Activated T-cell treated with anti-CD3 and anti-CD28 coated beads, Interleukin-2, amount 50 U/mL, for 24 hours (primary cell): ENCODE measurements around the gene TP53AIP1.

Source experiments
- DNase-seq: peaks from one replicate; pipeline ENCODE4 v3.0.0-alpha.2; 2020
- H3K27ac Mint-ChIP-seq: 2 replicates; pipeline ENCODE4 v1.8.0; 2020; ENCODE audit warnings: mild to moderate bottlenecking, mixed read lengths
- H3K27me3 Mint-ChIP-seq: 2 replicates; pipeline ENCODE4 v1.8.0; 2020; ENCODE audit warnings: mixed read lengths
- H3K36me3 Mint-ChIP-seq: 2 replicates; pipeline ENCODE4 v1.8.0; 2020; ENCODE audit warnings: low read depth, mixed read lengths
- H3K4me1 Mint-ChIP-seq: 2 replicates; pipeline ENCODE4 v1.8.0; 2020; ENCODE audit warnings: low read depth, mixed read lengths
- H3K4me3 Mint-ChIP-seq: 2 replicates; pipeline ENCODE4 v1.8.0; 2020; ENCODE audit warnings: mild to moderate bottlenecking, moderate library complexity, mixed read lengths
- H3K9me3 Mint-ChIP-seq: 2 replicates; pipeline ENCODE4 v1.8.0; 2020; ENCODE audit warnings: mixed read lengths

Gene TP53AIP1

DNA sequence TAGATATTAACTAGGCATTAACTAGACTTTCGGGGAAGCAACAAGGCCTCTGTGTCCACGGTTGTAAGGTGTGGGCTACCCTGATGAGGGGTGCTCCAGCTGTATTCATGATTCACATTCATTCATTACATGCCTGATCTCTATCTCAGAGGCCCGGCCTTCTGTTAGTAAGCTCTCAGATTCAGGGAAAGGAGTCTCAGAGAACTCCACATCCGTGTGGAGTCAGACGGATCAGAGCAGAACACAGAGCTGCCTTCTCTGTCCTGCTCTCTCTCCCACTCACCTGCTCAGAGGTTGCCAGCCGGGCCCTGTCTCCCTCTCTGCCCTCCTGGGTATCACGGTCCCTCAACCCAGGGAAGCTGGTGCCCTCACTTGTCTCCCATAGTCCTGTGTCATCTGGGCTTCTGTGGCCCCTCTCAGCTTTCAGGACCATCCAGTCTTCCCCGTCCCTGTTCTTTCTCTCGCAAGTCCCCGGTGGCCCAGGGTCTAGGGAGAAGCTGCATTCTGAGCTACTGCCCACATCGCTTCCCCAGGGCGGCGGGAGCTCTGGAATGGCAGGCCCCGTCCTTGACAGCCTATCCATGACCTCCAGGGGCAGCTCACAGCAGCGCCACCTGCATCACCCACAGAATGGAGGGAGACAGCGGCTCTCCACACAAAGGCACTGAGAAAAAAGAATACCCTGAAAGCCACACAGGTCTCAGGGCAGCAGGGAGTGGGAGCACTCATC lies 4.3 kb downstream of the TP53AIP1 start:
- DNase-seq: no peak
- Mint-ChIP-seq H3K27ac (no peak overlapping the region), H3K27me3 (no peaks in the 10 kb centered on the region), H3K9me3 (no peaks in the 10 kb centered on the region), H3K36me3 (no peaks in the 10 kb centered on the region), H3K4me3 (no peak overlapping the region), H3K4me1 (no peaks in the 10 kb centered on the region)

DNA sequence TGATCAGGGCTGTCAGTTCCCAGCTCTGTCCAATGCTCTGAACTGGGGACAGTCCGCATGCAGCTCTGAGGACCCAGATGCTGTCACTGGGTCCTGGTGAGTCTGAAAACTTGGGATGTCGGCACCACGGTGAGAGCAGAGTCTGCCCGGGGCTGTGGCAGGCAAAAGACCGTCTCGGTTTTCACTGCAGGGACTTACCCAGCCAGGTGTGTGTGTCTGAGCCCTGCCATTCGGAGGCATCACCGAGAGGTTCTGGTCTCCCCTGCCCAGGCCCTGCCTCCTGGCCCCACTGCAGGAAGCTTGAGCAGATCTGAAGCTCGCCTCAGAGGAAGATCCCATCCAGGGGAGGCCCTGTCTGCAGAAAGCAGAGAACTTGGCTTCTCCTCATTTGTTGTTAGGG lies 5.2 kb downstream of the TP53AIP1 start:
- no peak overlapping the region for H3K4me3 Mint-ChIP-seq
- no peaks in the 10 kb centered on the region for H3K36me3 Mint-ChIP-seq

DNA sequence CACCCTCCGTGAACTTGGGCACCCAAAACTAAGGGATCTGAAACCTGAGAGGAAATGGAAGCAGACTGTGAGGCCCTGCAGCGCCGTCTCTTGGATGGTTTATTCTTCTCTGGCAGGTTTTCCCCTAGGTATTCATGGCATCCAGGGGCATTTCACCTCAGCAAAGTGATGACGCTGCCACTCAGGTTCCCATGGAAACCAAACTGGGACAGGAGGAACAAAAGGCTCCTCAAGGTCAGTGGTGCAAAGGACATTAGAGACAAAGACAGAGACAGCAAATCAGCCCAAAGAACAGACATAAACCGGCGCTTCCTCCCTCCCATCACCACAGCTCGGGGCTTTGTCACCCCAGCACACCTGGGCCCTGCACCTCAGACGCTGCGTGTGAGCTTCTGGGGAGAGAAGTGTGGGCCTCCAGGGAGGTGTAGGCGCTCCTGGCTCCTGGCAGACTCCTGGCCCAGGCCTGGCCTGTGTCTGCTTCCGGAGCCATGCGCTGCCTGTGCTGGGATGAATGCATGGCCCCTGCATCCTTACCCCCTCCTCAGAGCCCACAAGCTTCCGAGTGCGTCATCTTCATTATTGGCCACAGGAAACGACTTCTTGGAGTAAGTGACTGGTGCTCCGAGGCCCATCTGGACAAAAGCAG lies 5.9 kb downstream of the TP53AIP1 start:
- H3K27me3 Mint-ChIP-seq: no peaks in the 10 kb centered on the region
- no peaks in the 10 kb centered on the region for H3K36me3 Mint-ChIP-seq
- no peaks in the 10 kb centered on the region for H3K9me3 Mint-ChIP-seq
- no peak for DNase-seq
- H3K27ac Mint-ChIP-seq: no peak overlapping the region
- H3K4me3 Mint-ChIP-seq: no peak overlapping the region
- no peaks in the 10 kb centered on the region for H3K4me1 Mint-ChIP-seq

More for the DNA sequence above, 5.2 kb downstream of the TP53AIP1 start:
- Mint-ChIP-seq H3K27ac (no peak overlapping the region), H3K4me1 (no peaks in the 10 kb centered on the region), H3K27me3 (no peaks in the 10 kb centered on the region), H3K9me3 (no peaks in the 10 kb centered on the region)
- DNase-seq: no peak

DNA sequence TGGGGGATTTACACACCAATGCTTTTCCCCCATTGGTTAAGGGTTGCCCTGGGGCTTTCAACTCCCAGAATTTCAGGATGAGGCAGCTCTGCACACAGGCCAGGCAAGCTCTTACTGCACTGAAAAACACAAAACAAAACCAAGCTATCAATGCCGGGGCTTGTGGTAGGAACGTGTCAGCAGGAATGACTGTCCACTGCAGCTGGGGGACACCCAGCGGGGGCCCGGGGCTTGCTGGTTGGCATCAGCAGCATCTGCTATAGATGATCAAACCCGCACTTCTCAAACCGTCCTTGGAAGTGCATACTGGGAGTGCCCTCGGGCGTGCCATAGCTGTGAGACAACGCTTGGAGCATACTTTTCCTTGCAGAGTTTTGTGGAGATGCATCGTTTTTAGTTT lies 7.7 kb downstream of the TP53AIP1 start:
- H3K9me3 Mint-ChIP-seq: no peaks in the 10 kb centered on the region
- no peak overlapping the region for H3K27ac Mint-ChIP-seq
- H3K4me1 Mint-ChIP-seq: no peaks in the 10 kb centered on the region
- H3K4me3 Mint-ChIP-seq: no peak overlapping the region
- no peaks in the 10 kb centered on the region for H3K27me3 Mint-ChIP-seq
- no peak for DNase-seq
- H3K36me3 Mint-ChIP-seq: no peaks in the 10 kb centered on the region

DNA sequence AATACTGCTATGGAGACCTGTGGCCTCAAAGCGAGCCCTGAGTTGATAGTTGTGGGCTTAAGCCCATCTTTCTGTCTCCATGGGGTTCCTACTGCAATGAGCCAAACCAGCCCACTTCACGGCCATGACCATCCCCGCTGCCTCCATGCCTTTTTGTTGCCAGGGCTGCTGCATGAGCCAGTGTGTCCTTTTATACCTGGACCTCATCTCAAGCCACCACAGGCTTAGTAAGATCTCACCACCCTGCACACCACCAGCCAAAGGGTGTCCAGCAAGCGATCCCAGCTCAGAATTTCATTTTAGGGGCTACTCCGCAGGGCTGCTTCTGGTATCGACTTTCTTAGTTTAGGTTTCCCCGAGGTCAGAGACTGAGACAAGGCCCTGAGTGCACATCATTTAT lies 8.3 kb downstream of the TP53AIP1 start:
- H3K4me1 Mint-ChIP-seq: peaks cover 3% of the 10 kb centered on the region
- no peak overlapping the region for H3K4me3 Mint-ChIP-seq
- H3K27ac Mint-ChIP-seq: no peak overlapping the region
- no peaks in the 10 kb centered on the region for H3K27me3 Mint-ChIP-seq
- no peak for DNase-seq
- H3K36me3 Mint-ChIP-seq: no peaks in the 10 kb centered on the region
- H3K9me3 Mint-ChIP-seq: no peaks in the 10 kb centered on the region

DNA sequence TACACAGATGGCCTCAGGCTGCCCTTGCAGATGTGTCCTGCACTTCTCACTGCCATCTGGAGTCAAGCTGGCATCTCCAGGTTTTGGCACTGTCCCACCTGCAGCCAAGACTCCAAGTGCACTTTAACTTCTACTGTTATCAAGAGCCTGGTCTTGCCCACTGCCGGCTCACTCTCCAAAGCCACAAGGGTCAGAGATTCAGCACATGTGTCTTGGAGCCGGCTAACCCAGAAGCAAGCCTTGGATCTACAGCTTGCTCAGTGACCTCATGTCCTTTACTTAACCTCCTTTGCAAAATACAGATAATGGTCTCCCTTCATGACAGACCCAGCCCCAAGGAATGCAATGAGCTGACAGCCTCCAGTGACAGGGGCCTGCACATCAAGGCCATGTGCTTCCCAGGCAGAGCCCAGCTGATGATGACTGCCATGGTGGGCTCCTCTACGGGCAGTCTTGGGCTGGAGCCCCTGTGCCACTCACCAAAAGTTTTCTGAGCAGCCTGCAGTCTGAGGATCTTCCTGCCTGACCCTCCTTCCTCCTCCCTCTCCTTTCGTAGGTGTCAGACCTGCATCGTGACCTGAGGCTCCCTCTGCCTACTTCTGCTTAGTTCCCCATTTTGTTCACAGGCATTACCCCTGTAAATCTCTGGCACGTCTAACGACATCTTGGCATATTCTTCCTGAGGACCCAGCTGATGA lies 9.0 kb downstream of the TP53AIP1 start:
- Mint-ChIP-seq H3K27me3 (no peaks in the 10 kb centered on the region), H3K27ac (no peak overlapping the region), H3K36me3 (no peaks in the 10 kb centered on the region), H3K4me1 (peaks cover 6% of the 10 kb centered on the region), H3K4me3 (no peak overlapping the region), H3K9me3 (no peaks in the 10 kb centered on the region)
- no peak for DNase-seq

DNA sequence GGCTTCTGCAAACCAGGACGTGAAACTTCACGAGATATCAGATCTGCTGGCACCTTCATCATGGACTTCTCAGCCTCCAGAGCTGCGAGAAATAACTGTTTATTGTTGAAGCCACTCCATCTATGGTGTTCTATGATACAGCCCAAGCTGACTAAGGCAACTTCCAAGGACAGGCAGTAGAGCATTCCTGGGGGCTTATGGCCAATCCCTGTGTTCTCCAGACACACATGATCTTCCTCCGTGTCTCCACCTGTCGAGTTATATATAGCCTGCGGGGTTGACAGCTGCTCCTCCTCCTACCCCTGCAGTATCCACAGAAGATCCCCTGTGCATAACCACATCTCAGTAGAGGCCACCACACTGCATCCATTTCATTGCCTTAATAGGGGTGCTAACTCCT lies 11.0 kb downstream of the TP53AIP1 start:
- no peaks in the 10 kb centered on the region for H3K27me3 Mint-ChIP-seq
- no peaks in the 10 kb centered on the region for H3K9me3 Mint-ChIP-seq
- no peak overlapping the region for H3K4me3 Mint-ChIP-seq
- no peak overlapping the region for H3K27ac Mint-ChIP-seq
- H3K4me1 Mint-ChIP-seq: peaks cover 13% of the 10 kb centered on the region
- no peaks in the 10 kb centered on the region for H3K36me3 Mint-ChIP-seq
- DNase-seq: no peak

DNA sequence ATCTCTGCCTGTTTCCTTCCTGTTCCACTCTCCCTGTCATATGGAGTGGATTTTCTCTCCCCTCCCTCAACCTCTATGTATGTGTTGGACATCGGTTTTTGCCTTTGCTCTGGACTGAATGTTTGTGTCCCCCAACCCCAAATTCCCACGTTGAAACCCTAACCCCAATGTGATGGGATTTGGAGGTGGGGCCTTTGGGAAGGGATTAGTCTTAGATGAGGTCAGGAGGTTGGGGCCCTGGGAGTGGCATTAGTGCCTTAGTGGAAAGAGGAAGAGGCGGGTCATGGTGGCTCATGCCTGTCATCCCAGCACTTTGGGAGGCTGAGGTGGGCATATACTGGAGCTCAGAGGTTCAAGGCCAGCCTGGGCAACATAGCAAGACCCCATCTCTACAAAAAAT lies 11.6 kb downstream of the TP53AIP1 start:
- Mint-ChIP-seq H3K4me3 (no peak overlapping the region), H3K4me1 (peaks cover 13% of the 10 kb centered on the region), H3K9me3 (no peaks in the 10 kb centered on the region), H3K36me3 (no peaks in the 10 kb centered on the region), H3K27ac (no peak overlapping the region), H3K27me3 (no peaks in the 10 kb centered on the region)
- DNase-seq: no peak

DNA sequence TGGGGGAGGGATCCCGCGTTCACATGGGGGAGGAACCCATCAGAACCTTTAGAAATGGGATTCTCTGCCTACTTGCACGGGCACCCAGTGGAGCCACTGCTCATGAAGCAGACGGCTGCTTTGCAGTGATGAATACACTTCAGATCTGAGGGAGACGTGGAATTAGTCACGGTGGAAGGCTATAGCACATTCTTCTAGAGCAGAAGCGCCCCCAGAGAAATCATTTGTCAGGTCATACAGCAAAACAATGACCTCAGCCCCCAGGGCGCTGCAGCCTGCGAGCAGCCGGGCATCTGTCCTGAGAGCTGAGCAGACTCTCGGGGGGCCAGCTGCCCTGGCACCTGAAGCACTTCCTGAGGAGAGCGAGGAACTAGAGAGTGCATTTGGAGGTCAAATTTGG lies 12.7 kb downstream of the TP53AIP1 start:
- H3K36me3 Mint-ChIP-seq: no peaks in the 10 kb centered on the region
- H3K27ac Mint-ChIP-seq: no peak overlapping the region
- DNase-seq: no peak

DNA sequence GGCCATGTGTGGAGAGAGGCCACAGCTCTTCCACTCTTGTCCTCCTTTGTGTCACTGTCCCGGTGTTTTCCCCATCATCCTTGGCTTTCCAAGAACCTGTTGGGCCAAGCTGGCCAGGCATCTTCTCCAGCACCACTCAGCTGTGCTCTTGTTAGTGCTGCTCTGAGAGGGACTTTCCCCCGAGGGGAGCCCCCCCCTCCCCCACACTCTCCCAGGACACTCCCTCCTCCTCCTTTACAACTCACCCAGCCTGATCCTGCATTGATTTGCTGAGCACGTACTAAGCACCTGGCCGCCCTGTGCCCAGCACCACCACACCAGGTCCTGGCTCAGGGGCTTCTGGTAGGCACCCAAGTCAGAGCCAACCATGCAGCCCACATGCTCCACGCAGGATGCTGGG lies 13.2 kb downstream of the TP53AIP1 start:
- H3K36me3 Mint-ChIP-seq: no peaks in the 10 kb centered on the region
- no peak for DNase-seq
- no peak overlapping the region for H3K4me3 Mint-ChIP-seq
- no peaks in the 10 kb centered on the region for H3K9me3 Mint-ChIP-seq
- no peaks in the 10 kb centered on the region for H3K27me3 Mint-ChIP-seq
- no peak overlapping the region for H3K27ac Mint-ChIP-seq
- peaks cover 13% of the 10 kb centered on the region for H3K4me1 Mint-ChIP-seq

More for the DNA sequence above, 12.7 kb downstream of the TP53AIP1 start:
- H3K4me3 Mint-ChIP-seq: no peak overlapping the region
- no peaks in the 10 kb centered on the region for H3K9me3 Mint-ChIP-seq
- peaks cover 13% of the 10 kb centered on the region for H3K4me1 Mint-ChIP-seq
- no peaks in the 10 kb centered on the region for H3K27me3 Mint-ChIP-seq

DNA sequence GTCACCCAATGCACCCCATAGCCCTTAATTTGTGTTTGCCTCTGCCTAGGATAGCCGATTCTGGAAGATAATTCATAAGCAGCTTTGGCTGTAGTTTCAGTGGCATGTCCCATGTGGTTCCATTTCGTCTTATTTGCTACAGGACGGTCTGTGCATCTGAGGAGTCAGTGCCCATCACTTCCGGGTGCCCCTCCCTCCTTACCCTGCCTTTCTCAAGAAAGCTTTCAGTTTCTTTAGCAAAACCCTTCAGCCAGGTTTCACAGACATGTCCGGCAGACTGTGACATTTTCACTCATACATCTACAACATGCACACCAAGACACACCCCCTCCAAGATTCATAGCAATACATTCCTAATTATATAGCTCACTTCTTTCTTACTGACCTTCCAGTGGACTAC lies 14.3 kb downstream of the TP53AIP1 start:
- peaks cover 13% of the 10 kb centered on the region for H3K4me1 Mint-ChIP-seq
- no peaks in the 10 kb centered on the region for H3K36me3 Mint-ChIP-seq
- H3K4me3 Mint-ChIP-seq: no peak overlapping the region
- no peak overlapping the region for H3K27ac Mint-ChIP-seq
- no peaks in the 10 kb centered on the region for H3K27me3 Mint-ChIP-seq
- no peak for DNase-seq
- no peaks in the 10 kb centered on the region for H3K9me3 Mint-ChIP-seq

DNA sequence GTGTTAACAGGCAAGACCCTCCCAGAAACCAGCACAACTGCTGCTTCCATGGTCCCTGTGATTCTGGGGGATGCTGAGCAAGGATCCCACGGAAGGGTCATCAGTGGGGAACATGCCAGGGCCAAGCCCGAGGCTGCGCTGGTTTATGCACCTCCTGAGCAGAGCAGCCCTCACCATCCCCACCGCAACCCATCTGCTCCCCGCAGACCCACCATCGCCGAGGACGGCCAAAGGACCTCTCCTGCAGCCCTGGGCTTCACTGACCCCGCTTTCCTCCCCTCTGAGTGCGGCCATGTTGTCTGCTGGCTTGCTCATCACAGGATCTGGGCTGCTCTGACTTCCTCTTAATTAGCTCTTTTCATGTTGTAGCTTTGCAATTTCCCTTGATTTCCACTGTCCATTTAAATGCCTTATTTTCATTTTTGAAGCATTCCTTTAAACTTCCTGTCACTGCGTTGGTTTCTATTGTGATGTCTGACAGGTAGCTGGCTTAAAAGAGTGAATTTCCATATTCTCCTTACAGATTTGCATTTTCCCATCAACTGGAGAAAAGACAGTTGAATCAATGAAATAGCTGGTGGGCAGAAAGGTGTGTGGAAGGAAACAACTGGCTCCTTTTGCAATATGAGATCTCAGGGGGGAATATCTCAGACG lies 14.9 kb downstream of the TP53AIP1 start:
- no peaks in the 10 kb centered on the region for H3K9me3 Mint-ChIP-seq
- no peak overlapping the region for H3K27ac Mint-ChIP-seq
- H3K36me3 Mint-ChIP-seq: no peaks in the 10 kb centered on the region
- no peaks in the 10 kb centered on the region for H3K27me3 Mint-ChIP-seq
- H3K4me1 Mint-ChIP-seq: peaks cover 13% of the 10 kb centered on the region
- no peak overlapping the region for H3K4me3 Mint-ChIP-seq
- no peak for DNase-seq

DNA sequence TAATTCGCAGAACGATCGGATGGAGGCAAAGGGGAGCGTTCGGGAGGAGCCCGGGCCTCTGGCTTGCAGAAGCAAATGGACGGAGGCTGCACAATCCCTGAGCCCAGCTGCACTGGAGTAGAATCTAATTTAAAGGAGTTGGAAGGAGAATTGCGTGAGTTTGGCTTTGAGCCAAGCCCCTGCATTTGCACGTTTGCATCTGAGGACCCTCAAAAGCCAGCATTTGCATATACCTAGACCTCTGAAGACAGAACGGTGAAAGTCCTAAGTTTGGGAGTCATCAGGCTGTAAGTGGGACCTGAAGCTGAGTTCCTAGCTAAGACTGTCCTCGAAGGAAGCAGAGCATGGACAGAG lies 15.6 kb downstream of the TP53AIP1 start:
- H3K36me3 Mint-ChIP-seq: no peaks in the 10 kb centered on the region
- no peaks in the 10 kb centered on the region for H3K9me3 Mint-ChIP-seq
- DNase-seq: no peak
- no peak overlapping the region for H3K27ac Mint-ChIP-seq
- no peak overlapping the region for H3K4me3 Mint-ChIP-seq
- H3K4me1 Mint-ChIP-seq: peaks cover 13% of the 10 kb centered on the region
- H3K27me3 Mint-ChIP-seq: no peaks in the 10 kb centered on the region

DNA sequence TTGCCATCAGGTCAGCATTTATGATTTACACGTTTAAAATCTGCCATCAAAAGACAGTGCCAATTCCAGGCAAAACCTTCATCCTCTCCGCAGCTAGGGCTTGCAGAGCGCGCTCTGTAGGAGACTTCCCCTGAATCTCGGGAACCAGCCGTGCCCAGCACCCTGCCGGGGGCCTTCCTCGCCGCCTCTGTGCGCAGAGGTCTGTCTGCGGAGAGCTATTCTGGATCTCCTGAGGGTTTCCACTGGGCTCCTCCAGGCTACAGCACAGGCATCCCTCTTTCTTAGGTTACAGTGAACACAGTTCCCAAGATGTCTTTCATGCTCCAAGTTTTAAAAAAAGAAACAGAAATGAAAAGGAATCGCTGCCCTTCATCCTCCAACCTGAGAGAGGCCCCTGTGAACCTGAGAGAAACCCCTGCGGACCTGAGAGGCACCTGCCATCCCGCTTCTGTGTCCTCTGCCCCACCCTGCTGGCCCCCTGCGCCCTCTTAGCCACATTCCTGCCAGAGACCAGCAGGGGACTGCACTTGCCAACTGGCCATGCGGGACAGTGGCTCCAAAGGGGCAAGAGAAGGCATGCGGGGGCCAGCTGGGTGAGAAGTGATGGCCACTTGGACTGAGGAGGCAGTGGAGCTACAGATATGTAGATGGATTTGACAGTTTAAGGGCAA lies 16.1 kb downstream of the TP53AIP1 start:
- Mint-ChIP-seq H3K27me3 (no peaks in the 10 kb centered on the region), H3K9me3 (no peaks in the 10 kb centered on the region), H3K27ac (no peak overlapping the region), H3K36me3 (no peaks in the 10 kb centered on the region), H3K4me1 (peaks cover 13% of the 10 kb centered on the region), H3K4me3 (no peak overlapping the region)
- DNase-seq: no peak
